H9 (cell line): Measurements from ENCODE around the gene NGDN. TPM values are rescaled to one million over a fixed set of nuclear protein-coding genes. Genes with fewer than 3 reads are reported as not detected.
A peak's percentile ranks its signal among the peaks of the same experiment; 100 is the strongest.

Experiments used
- DNase-seq: peaks from one replicate; pipeline ENCODE4 v3.0.0-alpha.2; 2017
- H2AFZ ChIP-seq: one replicate; pipeline ENCODE4 v1.6.1; 2013; ENCODE audit warnings: mild to moderate bottlenecking, low read length, control low read depth, moderate library complexity
- H2AK5ac ChIP-seq: 2 replicates; pipeline ENCODE4 v1.6.1; 2013; ENCODE audit warnings: low read length, control low read depth, mixed read lengths; ENCODE audit not compliant: insufficient read length
- H2BK120ac ChIP-seq: one replicate; pipeline ENCODE4 v1.6.1; 2013; ENCODE audit warnings: low read depth, mild to moderate bottlenecking, low read length, control low read depth, inconsistent platforms; ENCODE audit not compliant: poor library complexity, severe bottlenecking
- H2BK12ac ChIP-seq: 2 replicates; pipeline ENCODE4 v1.6.1; 2013; ENCODE audit warnings: low read length, control low read depth, mixed read lengths, low read depth; ENCODE audit not compliant: insufficient read length
- H2BK15ac ChIP-seq: 2 replicates; pipeline ENCODE4 v1.6.1; 2013; ENCODE audit warnings: low read depth, low read length, control low read depth
- H2BK20ac ChIP-seq: one replicate; pipeline ENCODE4 v1.6.1; 2013; ENCODE audit warnings: low read depth, mild to moderate bottlenecking, low read length, control low read depth, inconsistent platforms; ENCODE audit not compliant: poor library complexity, severe bottlenecking
- H2BK5ac ChIP-seq: 2 replicates; pipeline ENCODE4 v1.6.1; 2013; ENCODE audit warnings: low read length, control low read depth, mixed read lengths; ENCODE audit not compliant: insufficient read length
- H3K14ac ChIP-seq: 2 replicates; pipeline ENCODE4 v1.6.1; 2013; ENCODE audit warnings: low read length, control low read depth; ENCODE audit not compliant: insufficient read depth
- H3K18ac ChIP-seq: 2 replicates; pipeline ENCODE4 v1.6.1; 2013; ENCODE audit warnings: low read depth, mild to moderate bottlenecking, mixed read lengths, low read length, control low read depth; ENCODE audit not compliant: insufficient read length
- H3K23ac ChIP-seq: 2 replicates; pipeline ENCODE4 v1.6.1; 2013; ENCODE audit warnings: low read length, control low read depth, mixed read lengths, low read depth; ENCODE audit not compliant: insufficient read length
- H3K23me2 ChIP-seq: 2 replicates; pipeline ENCODE4 v1.6.1; 2013; ENCODE audit warnings: low read depth, mild to moderate bottlenecking, mixed read lengths, low read length, control low read depth; ENCODE audit not compliant: insufficient read length, poor library complexity, severe bottlenecking
- H3K27ac ChIP-seq: 2 replicates; pipeline ENCODE4 v1.5.1; 2013; ENCODE audit warnings: low read length, control low read depth, mixed read lengths, low read depth; ENCODE audit not compliant: insufficient read length
- H3K27me3 ChIP-seq: 2 replicates; pipeline ENCODE4 v1.6.1; 2013; ENCODE audit warnings: low read length, control low read depth, inconsistent platforms; ENCODE audit not compliant: insufficient read depth
- H3K4ac ChIP-seq: 2 replicates; pipeline ENCODE4 v1.6.1; 2013; ENCODE audit warnings: low read depth, mild to moderate bottlenecking, control low read depth, inconsistent platforms, low read length, moderate library complexity
- H3K4me1 ChIP-seq: 2 replicates; pipeline ENCODE4 v1.6.1; 2013; ENCODE audit warnings: low read length, control low read depth, inconsistent platforms; ENCODE audit not compliant: insufficient read depth
- H3K4me2 ChIP-seq: 2 replicates; pipeline ENCODE4 v1.6.1; 2013; ENCODE audit warnings: low read length, control low read depth, mixed read lengths; ENCODE audit not compliant: insufficient read length, insufficient read depth
- H3K56ac ChIP-seq: 2 replicates; pipeline ENCODE4 v1.6.1; 2013; ENCODE audit warnings: low read depth, mild to moderate bottlenecking, mixed read lengths, low read length, control low read depth; ENCODE audit not compliant: insufficient read length
- H3K79me1 ChIP-seq: 2 replicates; pipeline ENCODE4 v1.6.1; 2013; ENCODE audit warnings: low read depth, mild to moderate bottlenecking, moderate library complexity, low read length, control low read depth, inconsistent platforms; ENCODE audit not compliant: insufficient read depth, poor library complexity, severe bottlenecking
- H3K79me2 ChIP-seq: 2 replicates; pipeline ENCODE4 v1.6.1; 2013; ENCODE audit warnings: low read length, control low read depth, inconsistent platforms; ENCODE audit not compliant: insufficient read depth
- H3K9ac ChIP-seq: 2 replicates; pipeline ENCODE4 v1.6.1; 2013; ENCODE audit warnings: low read length, control low read depth, mixed read lengths; ENCODE audit not compliant: insufficient read length; ENCODE audit errors: extremely low read depth
- H3K9me3 ChIP-seq: one replicate; pipeline ENCODE4 v1.6.1; 2013; ENCODE audit warnings: low read depth, low read length, inconsistent platforms; ENCODE audit not compliant: control insufficient read depth
- H3T11ph ChIP-seq: one replicate; pipeline ENCODE4 v1.6.1; 2013; ENCODE audit warnings: mild to moderate bottlenecking, low read length, control low read depth, inconsistent platforms
- H4K20me1 ChIP-seq: one replicate; pipeline ENCODE4 v1.6.1; 2013; ENCODE audit not compliant: control insufficient read depth, insufficient read length, insufficient read depth
- H4K5ac ChIP-seq: 2 replicates; pipeline ENCODE4 v1.6.1; 2013; ENCODE audit warnings: low read depth, mild to moderate bottlenecking, mixed read lengths, low read length, control low read depth; ENCODE audit not compliant: insufficient read length
- H4K8ac ChIP-seq: replicated peaks from 2 replicates; pipeline ENCODE4 v1.6.1; 2013; ENCODE audit warnings: low read length, control low read depth, mixed read lengths, low read depth; ENCODE audit not compliant: insufficient read length
- H4K91ac ChIP-seq: 2 replicates; pipeline ENCODE4 v1.6.1; 2013; ENCODE audit warnings: low read depth, mild to moderate bottlenecking, moderate library complexity, mixed read lengths, low read length, control low read depth; ENCODE audit not compliant: insufficient read length
- H3K27ac Mint-ChIP-seq, 3 experiments: 2 replicates in 2 of 3; 3 replicates in 1 of 3; pipeline ENCODE4 v1.8.0; 2020 to 2021; ENCODE audit warnings: mixed read lengths in 3 of 3, mild to moderate bottlenecking in 1 of 3, moderate library complexity in 1 of 3
- H3K27me3 Mint-ChIP-seq: 2 replicates; pipeline ENCODE4 v1.8.0; 2021; ENCODE audit warnings: low read depth, mild to moderate bottlenecking, moderate library complexity, mixed read lengths
- H3K36me3 Mint-ChIP-seq, 3 experiments: 2 replicates in 2 of 3; 3 replicates in 1 of 3; pipeline ENCODE4 v1.8.0; 2020 to 2021; ENCODE audit warnings: low read depth in 3 of 3, mixed read lengths in 3 of 3; ENCODE audit not compliant: insufficient read depth in 1 of 3
- H3K4me1 Mint-ChIP-seq, 2 experiments: 2 replicates each; pipeline ENCODE4 v1.8.0; 2020; ENCODE audit warnings: mixed read lengths in 2 of 2
- H3K4me3 Mint-ChIP-seq, 2 experiments: 2 replicates in 1 of 2; 3 replicates in 1 of 2; pipeline ENCODE4 v1.8.0; 2020 to 2021; ENCODE audit warnings: mild to moderate bottlenecking in 2 of 2, mixed read lengths in 2 of 2, moderate library complexity in 1 of 2
- H3K9me3 Mint-ChIP-seq, 2 experiments: 2 replicates in 1 of 2; 3 replicates in 1 of 2; pipeline ENCODE4 v1.8.0; 2020; ENCODE audit warnings: mild to moderate bottlenecking in 2 of 2, mixed read lengths in 2 of 2, moderate library complexity in 1 of 2
- CTCF ChIP-seq: fragments of 200-600 bp; sonication (generic); conservative IDR thresholded peaks from 3 replicates; pipeline ENCODE4 v1.8.0; 2021; ENCODE audit warnings: antibody characterized with exemption, mild to moderate bottlenecking
- WGBS: extraction: QIAGEN DNeasy Blood & Tissue Kit; methylation state at CpG from one replicate; pipeline ENCODE4 v1.1.7; 2013; ENCODE audit warnings: missing lambda C conversion rate, low lambda C conversion rate, mixed read lengths; ENCODE audit not compliant: insufficient read length; ENCODE audit errors: extremely low coverage; 5-methylcytosine and 5-hydroxymethylcytosine counted together
- total RNA-seq: library from RNA; stranded (reverse); gene quantifications from 2 replicates; pipeline ENCODE4 v1.2.1, GENCODE V29; 2021

The NGDN gene
- total RNA-seq, 1 experiment from 2014 or later: 53.1 TPM

- Mint-ChIP-seq H3K36me3 (no peaks in the 10 kb centered on the region), H3K4me1 (peaks cover 47 to 53% of the 10 kb centered on the region in 2 experiments), H3K27ac (peak overlapping the region in 1 of 3 experiments; percentile 50; a peak in 3 of 7 replicates), H3K4me3 (no peak overlapping the region), H3K9me3 (no peaks in the 10 kb centered on the region; a peak in 1 of 5 replicates), H3K27me3 (peaks cover 49% of the 10 kb centered on the region)
- Histone ChIP-seq H3K27ac (no peak overlapping the region), H2BK120ac (no peak overlapping the region), H2BK12ac (no peak overlapping the region), H2BK20ac (no peak overlapping the region), H3K79me1 (no peaks in the 10 kb centered on the region), H3K27me3 (no peaks in the 10 kb centered on the region; the same call in 1 of the 2 replicates), H2BK15ac (no peak overlapping the region), H3K14ac (no peak overlapping the region), H3K9me3 (no peaks in the 10 kb centered on the region), H4K91ac (no peak overlapping the region), H3K23me2 (no peaks in the 10 kb centered on the region), H3K4ac (no peak overlapping the region), H4K8ac (no peak overlapping the region), H3K56ac (no peak overlapping the region), H3K18ac (no peak overlapping the region), H2AFZ (no peak overlapping the region), H4K20me1 (no peaks in the 10 kb centered on the region), H3T11ph (no peak overlapping the region), H3K9ac (no peak overlapping the region), H2AK5ac (no peak overlapping the region), H3K23ac (no peak overlapping the region), H3K4me2 (no peak overlapping the region), H2BK5ac (no peak overlapping the region), H4K5ac (no peak overlapping the region), H3K4me1 (no peaks in the 10 kb centered on the region), H3K79me2 (no peaks in the 10 kb centered on the region)
- TF ChIP-seq CTCF: no peak
- no peak for DNase-seq
- no CpG with 5 or more reads among the region's 6 CpGs for WGBS
Observed at GRCh38 chr14:23439107-23439835, 30.2 kb upstream of the NGDN start.
